ENCODE data around the gene C1orf210. TPM values are rescaled to one million over a fixed set of nuclear protein-coding genes. Genes with fewer than 3 reads are reported as not detected.

Gene C1orf210
- total and polyA plus RNA-seq, 2 of the 4 experiments (the other 2 are of a cell fraction), result not detected

GRCh38 chr1:43305461-43305860, 20.1 kb upstream of the C1orf210 start (continued):
- no peak for TF ChIP-seq MAFK (IDR thresholded peaks at IDR 0.05; ENCODE audit: low read depth, low read length)
- no peak for TF ChIP-seq MXI1 (IDR thresholded peaks at IDR 0.05; ENCODE audit: borderline replicate concordance, low read depth, low read length)

- Histone ChIP-seq H4K20me1 (ENCODE audit: insufficient read depth, low read length) (no peaks in the 10 kb centered on the region; the same call in 1 of the 2 replicates), H2AK5ac (ENCODE audit: low read depth, low read length) (no peak overlapping the region), H3K9me1 (ENCODE audit: insufficient read depth, low read length) (no peaks in the 10 kb centered on the region), H4K8ac (ENCODE audit: low read depth in 2 of 2, low read length in 2 of 2) (no peak overlapping the region), H3K36me3 (ENCODE audit: control insufficient read depth, insufficient read depth, low read length) (no peaks in the 10 kb centered on the region), H2AFZ (replicated peaks; ENCODE audit: low read length, poor library complexity) (no peak overlapping the region), H3K4me3 (ENCODE audit: insufficient read depth, low read depth, low read length) (no peak overlapping the region), H3K56ac (ENCODE audit: extremely low read depth, insufficient read depth, low read length) (no peak overlapping the region), H3K9me3 (ENCODE audit: control insufficient read depth, insufficient read depth, low read length) (no peaks in the 10 kb centered on the region), H4K5ac (ENCODE audit: low read depth, low read length) (no peak overlapping the region), H2BK5ac (ENCODE audit: low read depth, low read length, poor library complexity, severe bottlenecking) (no peak overlapping the region), H3K79me1 (ENCODE audit: low read depth in 1 of 2, low read length in 2 of 2) (no peaks in the 10 kb centered on the region), H3K27me3 (ENCODE audit: control insufficient read depth, insufficient read depth, low read length) (peaks cover 6% of the 10 kb centered on the region; the same call in 1 of the 2 replicates), H3K18ac (ENCODE audit: low read depth, low read length) (no peak overlapping the region), H3K23ac (ENCODE audit: low read depth, low read length) (no peak overlapping the region), H3K4me1 (ENCODE audit: control insufficient read depth, insufficient read depth, low read length) (peaks cover 4% of the 10 kb centered on the region; the same call in 1 of the 2 replicates), H3K4me2 (ENCODE audit: low read depth, low read length) (no peak overlapping the region), H4K91ac (ENCODE audit: insufficient read depth, low read depth, low read length) (no peak overlapping the region), H3K27ac (ENCODE audit: insufficient read depth, low read length) (no peak overlapping the region), H2AK9ac (replicated peaks; ENCODE audit: low read depth, low read length, poor library complexity) (no peak overlapping the region), H3K9ac (ENCODE audit: low read depth, low read length) (no peak overlapping the region), H2BK120ac (ENCODE audit: low read depth, low read length) (no peak overlapping the region), H3K14ac (replicated peaks; ENCODE audit: low read depth, low read length) (no peak overlapping the region), H2BK15ac (ENCODE audit: low read depth, low read length) (no peak overlapping the region), H3K4ac (ENCODE audit: low read depth, low read length) (no peak overlapping the region), H2BK20ac (ENCODE audit: low read depth, low read length) (no peak overlapping the region)
- in situ Hi-C loops (cut with MboI; ENCODE audit: low sequenced_read_pairs), result loop anchor here (5.0 kb wide), 1 partner anchor 37 kb away; no protein-coding TSS in a partner anchor
- 100% methylated on average over 4 of the region's 46 CpGs; no CpG with 5 or more reads in 1 of the 2 experiments for WGBS, 2 experiments (ENCODE audit: extremely low coverage in 2 of 2, insufficient read length in 1 of 2)
- intact Hi-C loops (cut with micrococcal nuclease), result no loop called here
- no TSS peak for BruUV-seq (replicated peaks)
- ChIA-PET CTCF (no interaction called here), POLR2A (ENCODE audit: unreplicated experiment) (no interaction called here)
- DNase-seq (no peak), ATAC-seq (ENCODE audit: low read depth) (no peak)
- dilution Hi-C loops (cut with HindIII; ENCODE audit: low sequenced_read_pairs, unreplicated experiment), result no loop called here
- TF ChIP-seq CTCF (conservative IDR thresholded peaks at IDR 0.05; ENCODE audit: low read depth, low read length) (no peak), ELK1 (IDR thresholded peaks at IDR 0.05; ENCODE audit: borderline replicate concordance, low read depth, low read length) (no peak), MAFK (IDR thresholded peaks at IDR 0.05; ENCODE audit: low read depth, low read length) (no peak), CHD1 (IDR thresholded peaks at IDR 0.05; ENCODE audit: low read depth, low read length) (no peak), BHLHE40 (IDR thresholded peaks at IDR 0.05; ENCODE audit: low read depth, low read length) (no peak), CEBPB (IDR thresholded peaks at IDR 0.05; ENCODE audit: low read depth, low read length) (no peak), RCOR1 (IDR thresholded peaks at IDR 0.05; ENCODE audit: insufficient replicate concordance, low read length) (no peak), MXI1 (IDR thresholded peaks at IDR 0.05; ENCODE audit: borderline replicate concordance, low read depth, low read length) (no peak), RFX5 (IDR thresholded peaks at IDR 0.05; ENCODE audit: low read depth, low read length) (no peak), MAZ (IDR thresholded peaks at IDR 0.05; ENCODE audit: borderline replicate concordance, low read depth, low read length) (no peak), SMC3 (IDR thresholded peaks at IDR 0.05; ENCODE audit: low read depth, low read length) (no peak), NFE2L2 (IDR thresholded peaks at IDR 0.05; ENCODE audit: low read depth, low read length) (no peak), USF2 (IDR thresholded peaks at IDR 0.05; ENCODE audit: low read depth, low read length) (no peak)
These were observed 19.5 kb upstream of the C1orf210 start for GRCh38 chr1:43304771-43305300.
